K562 (cell line): ENCODE results near the gene RBMS1. TPM values are rescaled to one million over a fixed set of nuclear protein-coding genes. Genes with fewer than 3 reads are reported as not detected.

Source experiments
- ATAC-seq: fragments of 200-7000 bp; cut with Tn5 transposase; 3 replicates; pipeline ENCODE4 v1.9.1; 2020; ENCODE audit warnings: moderate library complexity
- BruUV-seq: library from RNA; stranded (reverse); fragments of 400-500 nt; replicated peaks from 2 replicates; lab custom pipeline; 2021; lab: Mats Ljungman, UMichigan
- CTCF ChIA-PET: fragments of 300-600 bp; formaldehyde crosslinking; extraction: SDS; loops from one replicate; lab custom pipeline; 2021; ENCODE audit warnings: low intra/inter-chr PET ratio; lab: Yijun Ruan, JAX
- POLR2A ChIA-PET: fragments of 300-600, 350-650 bp; sonication (Branson Sonifier 250); formaldehyde crosslinking; extraction: SDS; loops from one replicate; lab custom pipeline; 2021; ENCODE audit warnings: antibody characterized with exemption, inconsistent platforms; lab: Yijun Ruan, JAX
- DNase-seq, 4 experiments: peaks; one replicate each; pipeline versions ENCODE4 v3.0.0 to v3.0.0-alpha.2; 2011 to 2018; ENCODE audit warnings: low spot score in 3 of 4, mixed read lengths in 3 of 4; ENCODE audit errors: extremely low read depth in 1 of 4
- FAIRE-seq: peaks from 2 replicates; lab custom pipeline; 2011; peaks lifted over from hg19 to GRCh38; lab: Jason Lieb, UNC
- H2AFZ ChIP-seq: 2 replicates; pipeline ENCODE4 v1.6.0; 2011; ENCODE audit warnings: low read depth, low read length, control low read depth, inconsistent platforms
- H3K27ac ChIP-seq: fragments of 200-600 bp; 3 replicates; pipeline ENCODE4 v1.8.0; 2011; ENCODE audit warnings: low read depth, mild to moderate bottlenecking, control low read depth, inconsistent platforms, low read length, moderate library complexity, mixed read lengths; ENCODE audit errors: extremely low read depth
- H3K27me3 ChIP-seq, 2 experiments: fragments of 300-600 bp in 1 of 2; 2 replicates in 1 of 2; 3 replicates in 1 of 2; pipeline versions ENCODE4 v1.6.0 to v1.8.0; 2011; ENCODE audit warnings: inconsistent platforms in 2 of 2, low read length in 2 of 2, mild to moderate bottlenecking in 1 of 2, mixed read lengths in 1 of 2, moderate library complexity in 1 of 2; ENCODE audit not compliant: control insufficient read depth in 2 of 2, insufficient read depth in 2 of 2
- H3K36me3 ChIP-seq: fragments of 300-600 bp; 3 replicates; pipeline ENCODE4 v1.8.0; 2011; ENCODE audit warnings: mild to moderate bottlenecking, low read length, inconsistent platforms; ENCODE audit not compliant: control insufficient read depth, insufficient read depth
- H3K4me1 ChIP-seq, 2 experiments: fragments of 200-600 bp in 1 of 2; replicated peaks in 1 of 2; 2 replicates in 1 of 2; 3 replicates in 1 of 2; pipeline versions ENCODE4 v1.5.1 to v1.8.0; 2011; ENCODE audit warnings: inconsistent platforms in 2 of 2, low read length in 2 of 2, mild to moderate bottlenecking in 1 of 2, mixed read lengths in 1 of 2, moderate library complexity in 1 of 2; ENCODE audit not compliant: control insufficient read depth in 2 of 2, insufficient read depth in 2 of 2
- H3K4me2 ChIP-seq: 2 replicates; pipeline ENCODE4 v1.6.1; 2011; ENCODE audit warnings: low read length, control low read depth, inconsistent platforms, mixed read lengths; ENCODE audit not compliant: insufficient read depth
- H3K4me3 ChIP-seq: fragments of 200-600 bp; sonication (generic), shearing (Covaris generic); 2 replicates; pipeline ENCODE4 v1.5.1; 2016; ENCODE audit warnings: control low read depth, inconsistent platforms
- H3K79me2 ChIP-seq: fragments of 200-600 bp; 3 replicates; pipeline ENCODE4 v1.8.0; 2011; ENCODE audit warnings: low read length, inconsistent platforms; ENCODE audit not compliant: control insufficient read depth, insufficient read depth
- H3K9ac ChIP-seq, 2 experiments: 2 replicates each; pipeline versions ENCODE4 v1.6.0 to v1.6.1; 2011; ENCODE audit warnings: low read depth in 2 of 2, low read length in 2 of 2, control low read depth in 1 of 2, inconsistent platforms in 1 of 2, mild to moderate bottlenecking in 1 of 2, mixed read lengths in 1 of 2; ENCODE audit not compliant: insufficient read depth in 1 of 2
- H3K9me1 ChIP-seq: one replicate; pipeline ENCODE4 v1.6.0; 2011; ENCODE audit warnings: inconsistent platforms, mild to moderate bottlenecking, low read length, moderate library complexity; ENCODE audit not compliant: control insufficient read depth, insufficient read depth
- H3K9me3 ChIP-seq: replicated peaks from 2 replicates; pipeline ENCODE4 v1.5.1; 2011; ENCODE audit warnings: low read depth, low read length, inconsistent platforms; ENCODE audit not compliant: control insufficient read depth, insufficient read depth
- H4K20me1 ChIP-seq: replicated peaks from 2 replicates; pipeline ENCODE4 v1.6.1; 2011; ENCODE audit warnings: low read length, inconsistent platforms, mixed read lengths; ENCODE audit not compliant: control insufficient read depth, insufficient read depth
- CHCHD3 ChIP-seq: fragments of 250-450 bp; sonication (Bioruptor Pico); IDR thresholded peaks from 2 replicates; pipeline ENCODE4 v2.1.2; 2022; ENCODE audit warnings: mild to moderate bottlenecking
- KLF1 ChIP-seq: fragments of 450-650 bp; IDR thresholded peaks from 2 replicates; pipeline ENCODE4 v1.6.1; 2016; ENCODE audit warnings: missing genetic modification characterization, missing compliant biosample characterization
- RHOXF2B ChIP-seq: fragments of 250-450 bp; sonication (Bioruptor Pico); conservative IDR thresholded peaks from 2 replicates; pipeline ENCODE4 v1.5.1; 2021
- TCF7L2 ChIP-seq: fragments of 150-350 bp; IDR thresholded peaks from 2 replicates; pipeline ENCODE4 v1.6.1; 2016; ENCODE audit warnings: low read depth, mild to moderate bottlenecking, low read length, moderate library complexity
- TRIM28 ChIP-seq: fragments of 450-650 bp; IDR thresholded peaks from 2 replicates; pipeline ENCODE4 v1.6.1; 2017
- U2AF1 ChIP-seq: fragments of 200-400 bp; formaldehyde crosslinking; optimal IDR thresholded peaks from 2 replicates; pipeline ENCODE3; 2017; ENCODE audit warnings: mild to moderate bottlenecking, low read depth, low read length, moderate library complexity
- WHSC1 ChIP-seq: IDR thresholded peaks from one replicate; pipeline ENCODE4 v1.6.1; 2012; ENCODE audit warnings: low read length, control low read depth, inconsistent platforms
- ZNF121 ChIP-seq: sonication (generic); formaldehyde crosslinking; conservative IDR thresholded peaks from 2 replicates; pipeline ENCODE4 v1.8.0; 2022; ENCODE audit warnings: missing genetic modification reagents
- ZNF436 ChIP-seq: fragments of 250-450, 450-650 bp; sonication (Bioruptor Pico); formaldehyde crosslinking; IDR thresholded peaks from 2 replicates; pipeline ENCODE4 v1.7.0; 2020; ENCODE audit warnings: mild to moderate bottlenecking
- WGBS: fragments of 100-300 bp; shearing (Covaris generic); methylation state at CpG from one replicate; pipeline ENCODE4 v1.1.6; 2016; ENCODE audit warnings: low coverage, mixed read lengths; ENCODE audit not compliant: insufficient coverage; ENCODE audit errors: missing lambda C conversion rate; 5-methylcytosine and 5-hydroxymethylcytosine counted together
- in situ Hi-C: fragments of 300-500 bp; cut with MboI; formaldehyde crosslinking; loops from 4 replicates; pipeline ENCODE4 v1.15.0; 2018; ENCODE audit warnings: inconsistent platforms, mixed read lengths
- intact Hi-C: fragments of 100-400 bp; cut with micrococcal nuclease; formaldehyde crosslinking; loops from 2 replicates; pipeline ENCODE4 v1.14.2; 2022
- polyA plus RNA-seq, 8 experiments: library from polyadenylated mRNA; depleted of rRNA in 4 of 8; stranded (reverse) in 5 of 8; unstranded in 3 of 8; fragments of >200 nt; fragmentation: Nextera tagmentation in 2 of 8; fragmentation: Illumina TruSeq in 1 of 8; extraction: Ambion mirVana in 2 of 8; extraction: Trizol in 1 of 8; gene quantifications; 2 replicates each; pipeline versions ENCODE4 v1.2.1 to v1.2.3, GENCODE V29; 2011 to 2014; ENCODE audit warnings: inconsistent platforms in 1 of 8, missing spikeins in 1 of 8
- total RNA-seq, 7 experiments: library from RNA; depleted of rRNA in 6 of 7; stranded (reverse); fragments of >200 nt in 6 of 7; fragmentation: Illumina TruSeq in 2 of 7; extraction: Trizol in 2 of 7; gene quantifications; 2 replicates each; pipeline versions ENCODE4 v1.2.1 to v1.2.3, GENCODE V29; 2011 to 2021; ENCODE audit warnings: low replicate concordance in 1 of 7
- TF ChIP-seq, protein P1 (sequence below): sonication (generic); formaldehyde crosslinking; IDR thresholded peaks from 2 replicates; pipeline ENCODE4 v1.8.0; 2022; ENCODE audit warnings: missing genetic modification reagents, mild to moderate bottlenecking, borderline replicate concordance
- TF ChIP-seq, protein P2 (sequence below), 2 experiments: fragments of 450-650 bp in 1 of 2; sonication (generic) in 1 of 2; formaldehyde crosslinking in 1 of 2; IDR thresholded peaks; 2 replicates each; pipeline versions ENCODE4 v1.7.1 to v1.9.0; 2016 to 2022; ENCODE audit warnings: inconsistent platforms in 1 of 2, mild to moderate bottlenecking in 1 of 2, missing genetic modification reagents in 1 of 2
- TF ChIP-seq, protein P3 (sequence below): fragments of 450-650 bp; IDR thresholded peaks from 2 replicates; pipeline ENCODE4 v1.6.1; 2016; ENCODE audit warnings: missing biosample characterization, missing genetic modification characterization

The RBMS1 gene
- total and polyA plus RNA-seq, 9 of the 15 experiments (the other 6 are each of a cell fraction or from before 2014, with no cell fraction given): 0.04 to 0.31 (median 0.09) TPM; not detected in 6

DNA sequence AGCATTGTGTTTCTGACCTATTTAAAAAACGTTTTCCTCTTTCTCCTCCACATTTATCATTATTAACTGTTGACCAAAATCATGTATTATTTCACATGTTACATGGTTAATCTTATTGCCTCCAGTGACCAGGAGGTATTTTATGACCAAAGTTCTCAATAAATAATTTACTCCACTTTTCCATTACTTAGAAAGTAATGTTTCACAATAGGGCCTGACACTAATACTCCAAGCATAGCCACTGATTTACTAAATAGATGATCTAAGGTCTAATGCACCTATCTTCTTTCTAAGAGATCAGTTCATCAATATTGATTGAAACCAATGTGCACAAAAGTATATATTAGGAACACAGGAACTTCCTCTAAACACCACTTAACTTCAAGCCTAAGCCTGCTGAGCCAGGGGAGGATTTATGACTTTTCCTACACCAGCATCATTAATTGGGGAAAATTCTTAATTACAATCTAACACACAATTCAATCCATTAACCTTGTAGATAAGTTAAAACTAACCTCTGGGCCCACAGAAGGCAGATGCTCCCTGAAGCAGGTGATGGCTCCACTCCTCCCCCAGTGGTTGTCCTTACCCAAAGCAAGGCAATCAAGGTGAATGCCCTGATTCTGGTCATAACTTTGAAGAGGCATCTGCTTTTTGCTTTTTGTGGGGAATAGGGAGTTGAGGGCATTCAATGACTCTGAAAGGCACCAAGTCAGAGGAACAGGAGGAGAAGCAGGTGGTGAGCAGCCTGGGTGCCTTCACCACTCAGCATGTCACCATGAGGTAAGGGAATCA is 33.9 kb downstream of the RBMS1 start:
- 0% methylated on average over 1 of the region's 1 CpG for WGBS
- Histone ChIP-seq H2AFZ (no peak overlapping the region), H3K9me3 (no peaks in the 10 kb centered on the region), H3K79me2 (no peaks in the 10 kb centered on the region), H3K4me1 (no peaks in the 10 kb centered on the region), H3K9ac (no peak overlapping the region), H3K36me3 (no peaks in the 10 kb centered on the region), H3K27ac (no peak overlapping the region), H4K20me1 (no peaks in the 10 kb centered on the region), H3K27me3 (no peaks in the 10 kb centered on the region), H3K4me3 (no peak overlapping the region), H3K4me2 (no peak overlapping the region), H3K9me1 (no peaks in the 10 kb centered on the region)
- ChIA-PET CTCF (no interaction called here), POLR2A (no interaction called here)
- ATAC-seq (no peak), FAIRE-seq (no peak), DNase-seq (no peak)
- in situ Hi-C loops: no loop called here
- BruUV-seq: no TSS peak
- intact Hi-C loops: no loop called here
- no peak for TF ChIP-seq ZNF121 (CRISPR knock-in tag)
- TF ChIP-seq, protein P1, sequence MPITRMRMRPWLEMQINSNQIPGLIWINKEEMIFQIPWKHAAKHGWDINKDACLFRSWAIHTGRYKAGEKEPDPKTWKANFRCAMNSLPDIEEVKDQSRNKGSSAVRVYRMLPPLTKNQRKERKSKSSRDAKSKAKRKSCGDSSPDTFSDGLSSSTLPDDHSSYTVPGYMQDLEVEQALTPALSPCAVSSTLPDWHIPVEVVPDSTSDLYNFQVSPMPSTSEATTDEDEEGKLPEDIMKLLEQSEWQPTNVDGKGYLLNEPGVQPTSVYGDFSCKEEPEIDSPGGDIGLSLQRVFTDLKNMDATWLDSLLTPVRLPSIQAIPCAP (CRISPR knock-in tag): no peak
- no peak for TF ChIP-seq TRIM28
- TF ChIP-seq, protein P2, sequence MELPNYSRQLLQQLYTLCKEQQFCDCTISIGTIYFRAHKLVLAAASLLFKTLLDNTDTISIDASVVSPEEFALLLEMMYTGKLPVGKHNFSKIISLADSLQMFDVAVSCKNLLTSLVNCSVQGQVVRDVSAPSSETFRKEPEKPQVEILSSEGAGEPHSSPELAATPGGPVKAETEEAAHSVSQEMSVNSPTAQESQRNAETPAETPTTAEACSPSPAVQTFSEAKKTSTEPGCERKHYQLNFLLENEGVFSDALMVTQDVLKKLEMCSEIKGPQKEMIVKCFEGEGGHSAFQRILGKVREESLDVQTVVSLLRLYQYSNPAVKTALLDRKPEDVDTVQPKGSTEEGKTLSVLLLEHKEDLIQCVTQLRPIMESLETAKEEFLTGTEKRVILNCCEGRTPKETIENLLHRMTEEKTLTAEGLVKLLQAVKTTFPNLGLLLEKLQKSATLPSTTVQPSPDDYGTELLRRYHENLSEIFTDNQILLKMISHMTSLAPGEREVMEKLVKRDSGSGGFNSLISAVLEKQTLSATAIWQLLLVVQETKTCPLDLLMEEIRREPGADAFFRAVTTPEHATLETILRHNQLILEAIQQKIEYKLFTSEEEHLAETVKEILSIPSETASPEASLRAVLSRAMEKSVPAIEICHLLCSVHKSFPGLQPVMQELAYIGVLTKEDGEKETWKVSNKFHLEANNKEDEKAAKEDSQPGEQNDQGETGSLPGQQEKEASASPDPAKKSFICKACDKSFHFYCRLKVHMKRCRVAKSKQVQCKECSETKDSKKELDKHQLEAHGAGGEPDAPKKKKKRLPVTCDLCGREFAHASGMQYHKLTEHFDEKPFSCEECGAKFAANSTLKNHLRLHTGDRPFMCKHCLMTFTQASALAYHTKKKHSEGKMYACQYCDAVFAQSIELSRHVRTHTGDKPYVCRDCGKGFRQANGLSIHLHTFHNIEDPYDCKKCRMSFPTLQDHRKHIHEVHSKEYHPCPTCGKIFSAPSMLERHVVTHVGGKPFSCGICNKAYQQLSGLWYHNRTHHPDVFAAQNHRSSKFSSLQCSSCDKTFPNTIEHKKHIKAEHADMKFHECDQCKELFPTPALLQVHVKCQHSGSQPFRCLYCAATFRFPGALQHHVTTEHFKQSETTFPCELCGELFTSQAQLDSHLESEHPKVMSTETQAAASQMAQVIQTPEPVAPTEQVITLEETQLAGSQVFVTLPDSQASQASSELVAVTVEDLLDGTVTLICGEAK (IDR thresholded peaks at IDR 0.05): no peak
- TF ChIP-seq, protein P2 (CRISPR knock-in tag; IDR thresholded peaks at IDR 0.05): no peak
- TF ChIP-seq U2AF1: no peak
- TF ChIP-seq TCF7L2: no peak
- no peak for TF ChIP-seq WHSC1
- TF ChIP-seq, protein P3, sequence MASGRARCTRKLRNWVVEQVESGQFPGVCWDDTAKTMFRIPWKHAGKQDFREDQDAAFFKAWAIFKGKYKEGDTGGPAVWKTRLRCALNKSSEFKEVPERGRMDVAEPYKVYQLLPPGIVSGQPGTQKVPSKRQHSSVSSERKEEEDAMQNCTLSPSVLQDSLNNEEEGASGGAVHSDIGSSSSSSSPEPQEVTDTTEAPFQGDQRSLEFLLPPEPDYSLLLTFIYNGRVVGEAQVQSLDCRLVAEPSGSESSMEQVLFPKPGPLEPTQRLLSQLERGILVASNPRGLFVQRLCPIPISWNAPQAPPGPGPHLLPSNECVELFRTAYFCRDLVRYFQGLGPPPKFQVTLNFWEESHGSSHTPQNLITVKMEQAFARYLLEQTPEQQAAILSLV: no peak
- no peak for TF ChIP-seq CHCHD3 (CRISPR knock-in tag)
- TF ChIP-seq ZNF436 (CRISPR knock-in tag): no peak
- TF ChIP-seq RHOXF2B (CRISPR knock-in tag): no peak
- no peak for TF ChIP-seq KLF1 (tag)
